ENCODE data around the gene CREB5.

DNA sequence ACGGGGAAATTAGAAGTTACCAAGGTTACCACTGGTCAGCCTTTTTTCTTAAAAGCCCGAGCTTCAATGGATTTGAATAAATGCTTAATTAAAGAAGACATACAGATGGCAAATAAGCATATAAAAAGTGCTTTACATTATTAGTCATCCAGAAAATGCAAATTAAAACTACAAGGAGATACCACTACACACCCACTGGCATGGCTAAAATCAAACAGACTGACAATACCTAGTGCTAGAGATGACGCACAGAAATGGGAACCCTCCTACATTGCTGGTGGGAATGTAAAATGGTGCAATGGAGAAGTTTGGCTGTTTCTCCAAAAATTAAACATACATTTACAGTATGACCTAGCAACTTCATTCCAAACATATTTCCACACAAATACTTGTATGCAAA, 38.3 kb upstream of the CREB5 start:
- TF ChIP-seq, protein P1, sequence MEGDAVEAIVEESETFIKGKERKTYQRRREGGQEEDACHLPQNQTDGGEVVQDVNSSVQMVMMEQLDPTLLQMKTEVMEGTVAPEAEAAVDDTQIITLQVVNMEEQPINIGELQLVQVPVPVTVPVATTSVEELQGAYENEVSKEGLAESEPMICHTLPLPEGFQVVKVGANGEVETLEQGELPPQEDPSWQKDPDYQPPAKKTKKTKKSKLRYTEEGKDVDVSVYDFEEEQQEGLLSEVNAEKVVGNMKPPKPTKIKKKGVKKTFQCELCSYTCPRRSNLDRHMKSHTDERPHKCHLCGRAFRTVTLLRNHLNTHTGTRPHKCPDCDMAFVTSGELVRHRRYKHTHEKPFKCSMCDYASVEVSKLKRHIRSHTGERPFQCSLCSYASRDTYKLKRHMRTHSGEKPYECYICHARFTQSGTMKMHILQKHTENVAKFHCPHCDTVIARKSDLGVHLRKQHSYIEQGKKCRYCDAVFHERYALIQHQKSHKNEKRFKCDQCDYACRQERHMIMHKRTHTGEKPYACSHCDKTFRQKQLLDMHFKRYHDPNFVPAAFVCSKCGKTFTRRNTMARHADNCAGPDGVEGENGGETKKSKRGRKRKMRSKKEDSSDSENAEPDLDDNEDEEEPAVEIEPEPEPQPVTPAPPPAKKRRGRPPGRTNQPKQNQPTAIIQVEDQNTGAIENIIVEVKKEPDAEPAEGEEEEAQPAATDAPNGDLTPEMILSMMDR (conservative IDR thresholded peaks at IDR 0.05; ENCODE audit: low read length), result no peak
- TF ChIP-seq EZH2phosphoT487 (IDR thresholded peaks at IDR 0.05; ENCODE audit: borderline replicate concordance), result no peak

Measured in Loucy (cell line).